Activated naive CD4-positive, alpha-beta T cell treated with anti-CD3 and anti-CD28 coated beads for 36 hours (primary cell): ENCODE results near the gene CDH6. TPM values are rescaled to one million over a fixed set of nuclear protein-coding genes. Genes with fewer than 3 reads are reported as not detected.

Experiments used
- CTCF ChIA-PET: fragments of 350-600 bp; sonication (Branson Sonifier 250); formaldehyde crosslinking; loops from one replicate; lab custom pipeline; 2021; ENCODE audit warnings: antibody characterized with exemption; lab: Charles Lee
- DNase-seq: peaks from one replicate; pipeline ENCODE4 v3.0.0-alpha.2; 2020
- H3K27ac Mint-ChIP-seq: one replicate; pipeline ENCODE4 v1.8.0; 2021; ENCODE audit warnings: mild to moderate bottlenecking, mixed read lengths
- H3K27me3 Mint-ChIP-seq: one replicate; pipeline ENCODE4 v1.8.0; 2021; ENCODE audit warnings: low read depth, mixed read lengths
- H3K36me3 Mint-ChIP-seq: one replicate; pipeline ENCODE4 v1.8.0; 2021; ENCODE audit warnings: low read depth, mixed read lengths
- H3K4me1 Mint-ChIP-seq: one replicate; pipeline ENCODE4 v1.8.0; 2021; ENCODE audit warnings: low read depth, mixed read lengths
- H3K4me3 Mint-ChIP-seq: one replicate; pipeline ENCODE4 v1.8.0; 2021; ENCODE audit warnings: mild to moderate bottlenecking, moderate library complexity, mixed read lengths
- H3K9me3 Mint-ChIP-seq: one replicate; pipeline ENCODE4 v1.8.0; 2021; ENCODE audit warnings: mixed read lengths
- intact Hi-C: fragments of 100-400 bp; cut with micrococcal nuclease; formaldehyde crosslinking; loops from one replicate; pipeline ENCODE4 v1.15.1; 2023
- total RNA-seq, 2 experiments: library from RNA; stranded (reverse); gene quantifications; one replicate each; pipeline ENCODE4 v1.2.3, GENCODE V29; 2021

The CDH6 gene
- total RNA-seq, 2 experiments from 2014 or later, result not detected

GRCh38 chr5:31181376-31181987, 12.0 kb upstream of the CDH6 start:
- intact Hi-C loops, result no loop called here

GRCh38 chr5:31182136-31182535, 11.3 kb upstream of the CDH6 start:
- DNase-seq, result no peak
- intact Hi-C loops, result no loop called here
- Mint-ChIP-seq H3K9me3 (no peaks in the 10 kb centered on the region), H3K4me1 (no peaks in the 10 kb centered on the region), H3K4me3 (no peak overlapping the region), H3K36me3 (no peaks in the 10 kb centered on the region), H3K27me3 (peaks cover 3% of the 10 kb centered on the region), H3K27ac (no peak overlapping the region)
- CTCF ChIA-PET, result no interaction called here

More at GRCh38 chr5:31181376-31181987, 12.0 kb upstream of the CDH6 start:
- H3K27me3 Mint-ChIP-seq, result peaks cover 3% of the 10 kb centered on the region
- no peak overlapping the region for H3K4me3 Mint-ChIP-seq
- no peaks in the 10 kb centered on the region for H3K9me3 Mint-ChIP-seq
- no peaks in the 10 kb centered on the region for H3K4me1 Mint-ChIP-seq
- no peak overlapping the region for H3K27ac Mint-ChIP-seq
- CTCF ChIA-PET, result no interaction called here
- no peak for DNase-seq
- no peaks in the 10 kb centered on the region for H3K36me3 Mint-ChIP-seq

GRCh38 chr5:31185951-31186350, 7.5 kb upstream of the CDH6 start:
- Mint-ChIP-seq H3K4me1 (no peaks in the 10 kb centered on the region), H3K27me3 (peaks cover 3% of the 10 kb centered on the region), H3K9me3 (no peaks in the 10 kb centered on the region), H3K27ac (no peak overlapping the region), H3K36me3 (no peaks in the 10 kb centered on the region), H3K4me3 (no peak overlapping the region)
- CTCF ChIA-PET, result interaction anchor here (0.8 to 1.8 kb wide), 9 partner anchors 10 to 55 kb away, joined by 3 to 7 read pairs (median 4); no protein-coding TSS in a partner anchor
- DNase-seq, result no peak
- intact Hi-C loops, result no loop called here

- Mint-ChIP-seq H3K4me3 (no peak overlapping the region), H3K4me1 (no peaks in the 10 kb centered on the region), H3K9me3 (no peaks in the 10 kb centered on the region), H3K36me3 (no peaks in the 10 kb centered on the region), H3K27ac (no peak overlapping the region), H3K27me3 (peaks cover 3% of the 10 kb centered on the region)
- intact Hi-C loops, result no loop called here
- CTCF ChIA-PET, result interaction anchor here (0.8 to 1.8 kb wide), 7 partner anchors 9 to 54 kb away, joined by 3 to 7 read pairs (median 4); no protein-coding TSS in a partner anchor
- DNase-seq, result no peak
These were observed 6.7 kb upstream of the CDH6 start for GRCh38 chr5:31186672-31187267.

- intact Hi-C loops, result no loop called here
- Mint-ChIP-seq H3K27ac (no peak overlapping the region), H3K4me1 (no peaks in the 10 kb centered on the region), H3K9me3 (no peaks in the 10 kb centered on the region), H3K4me3 (no peak overlapping the region), H3K27me3 (peaks cover 10% of the 10 kb centered on the region), H3K36me3 (no peaks in the 10 kb centered on the region)
- no peak for DNase-seq
- CTCF ChIA-PET, result interaction anchor here (1.2 to 1.5 kb wide), 4 partner anchors 16 to 55 kb away, joined by 3 to 5 read pairs (median 4); no protein-coding TSS in a partner anchor
These were observed 5.9 kb upstream of the CDH6 start for GRCh38 chr5:31187591-31187990.

- CTCF ChIA-PET, result no interaction called here
- H3K4me1 Mint-ChIP-seq, result peaks cover 8% of the 10 kb centered on the region
- H3K4me3 Mint-ChIP-seq, result no peak overlapping the region
- no peaks in the 10 kb centered on the region for H3K36me3 Mint-ChIP-seq
- H3K9me3 Mint-ChIP-seq, result no peaks in the 10 kb centered on the region
- intact Hi-C loops, result no loop called here
- H3K27ac Mint-ChIP-seq, result no peak overlapping the region
- H3K27me3 Mint-ChIP-seq, result peaks cover 36% of the 10 kb centered on the region
- DNase-seq, result no peak
These were observed 1.0 kb upstream of the CDH6 start for GRCh38 chr5:31192442-31192841.

- no peaks in the 10 kb centered on the region for H3K36me3 Mint-ChIP-seq
- peaks cover 8% of the 10 kb centered on the region for H3K4me1 Mint-ChIP-seq
- H3K4me3 Mint-ChIP-seq, result no peak overlapping the region
- no peak overlapping the region for H3K27ac Mint-ChIP-seq
- no peak for DNase-seq
- CTCF ChIA-PET, result no interaction called here
- H3K27me3 Mint-ChIP-seq, result peaks cover 37% of the 10 kb centered on the region
- intact Hi-C loops, result no loop called here
- no peaks in the 10 kb centered on the region for H3K9me3 Mint-ChIP-seq
These were observed 370 bp upstream of the CDH6 start for GRCh38 chr5:31193116-31193515.

GRCh38 chr5:31194468-31194813, 955 bp downstream of the CDH6 start:
- no peaks in the 10 kb centered on the region for H3K36me3 Mint-ChIP-seq
- H3K9me3 Mint-ChIP-seq, result no peaks in the 10 kb centered on the region
- CTCF ChIA-PET, result no interaction called here
- no peak for DNase-seq
- H3K4me3 Mint-ChIP-seq, result no peak overlapping the region
- intact Hi-C loops, result no loop called here
- H3K27me3 Mint-ChIP-seq, result peaks cover 41% of the 10 kb centered on the region
- no peak overlapping the region for H3K27ac Mint-ChIP-seq
- peaks cover 8% of the 10 kb centered on the region for H3K4me1 Mint-ChIP-seq

- H3K27me3 Mint-ChIP-seq, result peaks cover 41% of the 10 kb centered on the region
- CTCF ChIA-PET, result no interaction called here
- H3K36me3 Mint-ChIP-seq, result no peaks in the 10 kb centered on the region
- H3K9me3 Mint-ChIP-seq, result no peaks in the 10 kb centered on the region
- no peak overlapping the region for H3K4me3 Mint-ChIP-seq
- H3K27ac Mint-ChIP-seq, result no peak overlapping the region
- intact Hi-C loops, result no loop called here
- DNase-seq, result no peak
- peaks cover 8% of the 10 kb centered on the region for H3K4me1 Mint-ChIP-seq
These were observed 1.5 kb downstream of the CDH6 start for GRCh38 chr5:31194892-31195555.

- H3K4me1 Mint-ChIP-seq, result peaks cover 8% of the 10 kb centered on the region
- no peak for DNase-seq
- intact Hi-C loops, result no loop called here
- H3K27ac Mint-ChIP-seq, result no peak overlapping the region
- no peaks in the 10 kb centered on the region for H3K36me3 Mint-ChIP-seq
- no peaks in the 10 kb centered on the region for H3K9me3 Mint-ChIP-seq
- H3K27me3 Mint-ChIP-seq, result peaks cover 41% of the 10 kb centered on the region
- H3K4me3 Mint-ChIP-seq, result no peak overlapping the region
- CTCF ChIA-PET, result no interaction called here
These were observed 2.8 kb downstream of the CDH6 start for GRCh38 chr5:31196309-31196708.

- Mint-ChIP-seq H3K36me3 (no peaks in the 10 kb centered on the region), H3K4me3 (no peak overlapping the region), H3K9me3 (no peaks in the 10 kb centered on the region), H3K27ac (no peak overlapping the region), H3K27me3 (peaks cover 36% of the 10 kb centered on the region), H3K4me1 (peaks cover 8% of the 10 kb centered on the region)
- CTCF ChIA-PET, result no interaction called here
- DNase-seq, result no peak
- intact Hi-C loops, result no loop called here
These were observed 3.7 kb downstream of the CDH6 start for GRCh38 chr5:31197183-31197582.

- H3K27me3 Mint-ChIP-seq, result no peaks in the 10 kb centered on the region
- no peak for DNase-seq
- CTCF ChIA-PET, result no interaction called here
- H3K9me3 Mint-ChIP-seq, result no peaks in the 10 kb centered on the region
- H3K27ac Mint-ChIP-seq, result no peak overlapping the region
- no peak overlapping the region for H3K4me3 Mint-ChIP-seq
- no peaks in the 10 kb centered on the region for H3K4me1 Mint-ChIP-seq
- intact Hi-C loops, result no loop called here
- no peaks in the 10 kb centered on the region for H3K36me3 Mint-ChIP-seq
These were observed 11.5 kb downstream of the CDH6 start for GRCh38 chr5:31204958-31205357.

- Mint-ChIP-seq H3K4me3 (no peak overlapping the region), H3K27me3 (peaks cover 3% of the 10 kb centered on the region), H3K4me1 (no peaks in the 10 kb centered on the region), H3K27ac (no peak overlapping the region), H3K36me3 (no peaks in the 10 kb centered on the region), H3K9me3 (no peaks in the 10 kb centered on the region)
- CTCF ChIA-PET, result no interaction called here
- no peak for DNase-seq
- intact Hi-C loops, result no loop called here
These were observed 14.6 kb downstream of the CDH6 start for GRCh38 chr5:31208043-31208442.
